ENCODE data around the gene KRT32. TPM values are rescaled to one million over a fixed set of nuclear protein-coding genes. Genes with fewer than 3 reads are reported as not detected.

The KRT32 gene
- total RNA-seq, 1 donor from 2014 or later: 0.17 TPM

DNA sequence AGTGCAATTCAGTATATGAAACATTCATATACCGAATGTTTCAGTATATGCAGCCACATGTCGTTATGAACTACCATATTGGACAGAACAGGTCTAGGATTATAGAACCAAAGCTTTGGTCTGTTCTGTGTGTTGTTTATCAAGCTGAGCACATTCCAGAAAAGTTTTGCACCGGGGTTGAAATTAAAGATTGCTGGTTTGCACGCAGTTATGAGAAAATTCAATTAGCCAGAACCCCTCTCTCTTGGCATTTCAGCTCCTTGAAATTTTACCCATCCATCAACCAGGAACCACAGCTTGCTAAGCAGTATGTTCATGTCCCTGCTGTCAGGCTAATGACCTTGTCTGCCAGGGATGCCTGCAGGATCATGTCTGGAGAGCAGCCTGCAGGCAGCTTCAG, 9.5 kb downstream of the KRT32 start:
- Mint-ChIP-seq H3K27ac (peak overlapping the region; percentile 26), H3K36me3 (no peaks in the 10 kb centered on the region), H3K4me3 (no peak overlapping the region), H3K4me1 (ENCODE audit: unreplicated experiment) (peaks cover 3% of the 10 kb centered on the region), H3K27me3 (peaks cover 4% of the 10 kb centered on the region), H3K9me3 (no peaks in the 10 kb centered on the region)
- no peak for DNase-seq (ENCODE audit: extremely low spot score, unreplicated experiment)
- TF ChIP-seq, protein P1, sequence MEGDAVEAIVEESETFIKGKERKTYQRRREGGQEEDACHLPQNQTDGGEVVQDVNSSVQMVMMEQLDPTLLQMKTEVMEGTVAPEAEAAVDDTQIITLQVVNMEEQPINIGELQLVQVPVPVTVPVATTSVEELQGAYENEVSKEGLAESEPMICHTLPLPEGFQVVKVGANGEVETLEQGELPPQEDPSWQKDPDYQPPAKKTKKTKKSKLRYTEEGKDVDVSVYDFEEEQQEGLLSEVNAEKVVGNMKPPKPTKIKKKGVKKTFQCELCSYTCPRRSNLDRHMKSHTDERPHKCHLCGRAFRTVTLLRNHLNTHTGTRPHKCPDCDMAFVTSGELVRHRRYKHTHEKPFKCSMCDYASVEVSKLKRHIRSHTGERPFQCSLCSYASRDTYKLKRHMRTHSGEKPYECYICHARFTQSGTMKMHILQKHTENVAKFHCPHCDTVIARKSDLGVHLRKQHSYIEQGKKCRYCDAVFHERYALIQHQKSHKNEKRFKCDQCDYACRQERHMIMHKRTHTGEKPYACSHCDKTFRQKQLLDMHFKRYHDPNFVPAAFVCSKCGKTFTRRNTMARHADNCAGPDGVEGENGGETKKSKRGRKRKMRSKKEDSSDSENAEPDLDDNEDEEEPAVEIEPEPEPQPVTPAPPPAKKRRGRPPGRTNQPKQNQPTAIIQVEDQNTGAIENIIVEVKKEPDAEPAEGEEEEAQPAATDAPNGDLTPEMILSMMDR (conservative IDR thresholded peaks at IDR 0.05): no peak

DNA sequence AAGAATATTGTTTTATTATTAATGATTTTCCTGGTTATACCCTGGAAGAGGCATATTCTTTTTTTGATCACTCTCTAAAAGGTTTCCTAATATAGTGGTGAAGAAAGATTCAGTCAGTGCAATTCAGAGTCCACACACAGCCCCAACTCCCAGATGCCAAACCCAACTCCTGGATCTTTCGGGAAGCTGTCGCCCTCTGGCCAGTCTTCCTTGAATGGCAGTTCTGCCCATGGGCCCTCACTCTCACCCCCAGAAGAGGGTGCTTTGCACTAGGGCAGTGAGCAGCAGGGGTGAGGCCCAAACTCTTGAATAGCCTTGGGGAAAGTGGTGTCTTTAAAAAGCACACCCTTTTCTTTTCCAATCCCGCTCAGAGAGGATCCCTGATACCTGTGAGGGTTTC, 11.0 kb downstream of the KRT32 start:
- H3K4me1 Mint-ChIP-seq (ENCODE audit: unreplicated experiment): peaks cover 3% of the 10 kb centered on the region
- TF ChIP-seq, protein P1 (conservative IDR thresholded peaks at IDR 0.05): no peak
- H3K9me3 Mint-ChIP-seq: peaks cover 3% of the 10 kb centered on the region
- DNase-seq (ENCODE audit: extremely low spot score, unreplicated experiment): no peak
- H3K36me3 Mint-ChIP-seq: no peaks in the 10 kb centered on the region
- no peak overlapping the region for H3K27ac Mint-ChIP-seq
- H3K4me3 Mint-ChIP-seq: no peak overlapping the region
- H3K27me3 Mint-ChIP-seq: peaks cover 6% of the 10 kb centered on the region

DNA sequence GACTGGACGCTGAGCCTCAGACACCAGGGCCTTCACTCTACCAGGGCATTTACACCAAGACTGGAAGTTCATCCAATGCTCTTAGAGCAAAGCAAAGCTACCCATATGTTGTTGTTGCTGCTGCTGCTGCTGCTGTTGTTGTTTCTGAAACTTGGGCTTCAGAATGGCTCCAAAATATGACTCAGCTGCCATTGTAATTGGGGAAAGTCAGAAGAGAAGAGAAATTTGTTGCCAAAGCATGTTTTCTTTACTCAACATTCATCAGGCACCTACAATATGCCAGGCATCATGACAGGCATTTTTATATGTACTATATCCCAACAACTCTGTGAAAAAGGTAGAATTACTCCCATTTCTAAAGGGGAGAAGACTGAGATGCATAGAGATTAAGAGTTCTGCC, 11.9 kb downstream of the KRT32 start:
- H3K4me3 Mint-ChIP-seq: no peak overlapping the region
- H3K4me1 Mint-ChIP-seq (ENCODE audit: unreplicated experiment): peaks cover under 1% of the 10 kb centered on the region
- peaks cover 7% of the 10 kb centered on the region for H3K9me3 Mint-ChIP-seq
- H3K27ac Mint-ChIP-seq: no peak overlapping the region
- DNase-seq (ENCODE audit: extremely low spot score, unreplicated experiment): no peak
- no peaks in the 10 kb centered on the region for H3K36me3 Mint-ChIP-seq
- peaks cover 8% of the 10 kb centered on the region for H3K27me3 Mint-ChIP-seq
- TF ChIP-seq, protein P1 (conservative IDR thresholded peaks at IDR 0.05): no peak

DNA sequence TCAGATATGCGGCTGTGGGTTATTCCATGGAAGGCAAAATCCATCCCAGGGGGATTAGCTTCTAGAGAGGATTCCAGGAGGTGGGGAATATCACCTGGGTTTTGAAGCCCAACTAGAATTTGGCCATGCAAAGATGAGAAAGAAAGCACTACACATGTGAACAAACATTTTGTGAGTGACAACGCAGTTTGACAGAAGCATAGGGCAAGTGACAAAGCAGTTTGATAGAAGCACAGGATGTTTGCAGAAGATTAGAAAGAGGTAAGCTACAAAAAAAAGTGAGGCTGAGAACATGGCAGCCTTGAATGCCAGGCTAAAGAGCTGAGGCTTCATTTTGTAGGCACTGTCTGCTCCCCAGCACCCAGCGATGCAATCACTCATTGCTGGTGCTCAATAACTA, 14.1 kb downstream of the KRT32 start:
- TF ChIP-seq, protein P1 (conservative IDR thresholded peaks at IDR 0.05): no peak
- Mint-ChIP-seq H3K27me3 (peaks cover 8% of the 10 kb centered on the region), H3K4me1 (ENCODE audit: unreplicated experiment) (no peaks in the 10 kb centered on the region), H3K9me3 (peaks cover 7% of the 10 kb centered on the region), H3K4me3 (no peak overlapping the region), H3K27ac (no peak overlapping the region), H3K36me3 (no peaks in the 10 kb centered on the region)
- DNase-seq (ENCODE audit: extremely low spot score, unreplicated experiment): no peak

DNA sequence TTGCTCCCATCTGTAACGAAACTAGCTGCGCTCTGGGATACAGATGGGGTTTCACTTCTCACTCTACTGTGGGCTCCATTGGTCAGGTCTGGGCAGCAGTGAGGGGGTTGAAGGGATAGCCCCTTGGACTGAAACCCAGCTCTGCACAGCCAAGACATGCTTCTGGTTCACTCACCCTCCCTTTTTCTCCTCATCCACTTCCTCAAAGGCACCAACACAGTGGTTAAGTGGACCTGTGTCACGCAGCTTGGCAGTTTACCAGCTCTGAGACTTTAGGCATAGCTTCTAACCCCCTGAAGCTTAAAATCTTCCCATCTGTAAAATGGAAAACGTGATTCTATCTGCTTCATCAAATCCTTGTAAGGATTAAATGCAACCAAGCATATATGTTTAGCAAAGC, 14.9 kb downstream of the KRT32 start:
- H3K4me3 Mint-ChIP-seq: no peak overlapping the region

More for the DNA sequence above, 14.9 kb downstream of the KRT32 start:
- DNase-seq (ENCODE audit: extremely low spot score, unreplicated experiment): no peak
- TF ChIP-seq, protein P1 (conservative IDR thresholded peaks at IDR 0.05): no peak
- H3K4me1 Mint-ChIP-seq (ENCODE audit: unreplicated experiment): no peaks in the 10 kb centered on the region
- H3K27ac Mint-ChIP-seq: no peak overlapping the region
- peaks cover 7% of the 10 kb centered on the region for H3K9me3 Mint-ChIP-seq
- H3K27me3 Mint-ChIP-seq: peaks cover 8% of the 10 kb centered on the region
- no peaks in the 10 kb centered on the region for H3K36me3 Mint-ChIP-seq

Data from type B pancreatic cell (in vitro differentiated cells).